ENCODE results near the gene RAB20.
"Not testable (repeated sequence)": the region's sequence is repeated elsewhere in the genome, so short reads cannot be mapped to it uniquely, and the experiment has no call there.

RAB20 gene

GRCh38 chr13:110498327-110498726, 63.2 kb downstream of the RAB20 start:
- peak; percentile 20 for DNase-seq (ENCODE audit: low read depth)
- no peak overlapping the region for H3K4me3 ChIP-seq (ENCODE audit: low read length)
- TF ChIP-seq CTCF (conservative IDR thresholded peaks at IDR 0.05; ENCODE audit: low read length), result no peak

GRCh38 chr13:110497896-110498295, 63.6 kb downstream of the RAB20 start:
- not testable (repeated sequence) for DNase-seq (ENCODE audit: low read depth)

GRCh38 chr13:110497003-110497402, 64.5 kb downstream of the RAB20 start:
- no peak for TF ChIP-seq CTCF (conservative IDR thresholded peaks at IDR 0.05; ENCODE audit: low read length)
- DNase-seq (ENCODE audit: low read depth), result no peak
- no peak overlapping the region for H3K4me3 ChIP-seq (ENCODE audit: low read length)

More at GRCh38 chr13:110497896-110498295, 63.6 kb downstream of the RAB20 start:
- not testable (repeated sequence) for H3K4me3 ChIP-seq (ENCODE audit: low read length)

- DNase-seq (ENCODE audit: low read depth), result no peak
- H3K4me3 ChIP-seq (ENCODE audit: low read length), result no peak overlapping the region
- no peak for TF ChIP-seq CTCF (conservative IDR thresholded peaks at IDR 0.05; ENCODE audit: low read length)
Measured at GRCh38 chr13:110496281-110496680, 65.2 kb downstream of the RAB20 start.

GRCh38 chr13:110495881-110496280, 65.6 kb downstream of the RAB20 start:
- H3K4me3 ChIP-seq (ENCODE audit: low read length), result no peak overlapping the region
- no peak for TF ChIP-seq CTCF (conservative IDR thresholded peaks at IDR 0.05; ENCODE audit: low read length)
- DNase-seq (ENCODE audit: low read depth), result no peak

GRCh38 chr13:110495376-110495775, 66.1 kb downstream of the RAB20 start:
- DNase-seq (ENCODE audit: low read depth), result no peak
- TF ChIP-seq CTCF (conservative IDR thresholded peaks at IDR 0.05; ENCODE audit: low read length), result no peak
- H3K4me3 ChIP-seq (ENCODE audit: low read length), result no peak overlapping the region

- TF ChIP-seq CTCF (conservative IDR thresholded peaks at IDR 0.05; ENCODE audit: low read length), result no peak
- DNase-seq (ENCODE audit: low read depth), result no peak
- H3K4me3 ChIP-seq (ENCODE audit: low read length), result no peak overlapping the region
Measured at GRCh38 chr13:110493613-110494012, 67.9 kb downstream of the RAB20 start.
